Measurements from ENCODE around the gene COL12A1. TPM values are rescaled to one million over a fixed set of nuclear protein-coding genes. Genes with fewer than 3 reads are reported as not detected.

Gene COL12A1
- polyA plus RNA-seq, 1 donor from 2014 or later: 0.63 TPM

DNA sequence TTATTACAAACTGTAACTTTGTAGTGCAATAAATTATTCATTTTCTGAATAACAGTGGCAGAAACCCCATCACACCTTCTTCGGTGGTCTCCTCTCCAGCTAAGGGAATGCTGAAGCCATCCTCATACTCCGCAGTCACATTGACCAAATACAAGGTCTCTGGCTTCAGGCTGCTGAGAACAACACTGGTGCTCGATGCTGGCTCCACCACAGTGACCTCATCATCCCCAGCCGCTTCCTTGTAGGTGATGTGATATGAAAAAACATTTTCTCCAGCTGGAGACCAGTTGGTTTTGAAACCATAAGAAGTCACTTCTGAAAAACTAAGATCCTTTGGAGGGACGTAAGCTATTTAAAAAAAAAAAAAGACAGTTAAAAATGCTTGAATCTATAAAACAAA, 25.0 kb downstream of the COL12A1 start:
- Histone ChIP-seq H3K79me2 (replicated peaks; ENCODE audit: insufficient read depth, low read length) (no peaks in the 10 kb centered on the region), H4K20me1 (ENCODE audit: insufficient read depth) (no peaks in the 10 kb centered on the region), H3F3A (ENCODE audit: insufficient read depth, low read length, poor library complexity, severe bottlenecking) (no peaks in the 10 kb centered on the region), H3K9me3 (ENCODE audit: low read length) (no peaks in the 10 kb centered on the region), H3K4me2 (ENCODE audit: low read length) (no peak overlapping the region), H3K36me3 (ENCODE audit: insufficient read depth, low read length) (no peaks in the 10 kb centered on the region), H3K9me2 (ENCODE audit: insufficient read depth, low read length) (no peaks in the 10 kb centered on the region), H2AFZ (ENCODE audit: low read depth, low read length) (no peak overlapping the region), H3K4me3 (ENCODE audit: low read length) (no peak overlapping the region), H3K27ac (ENCODE audit: low read length) (no peak overlapping the region), H3K27me3 (ENCODE audit: insufficient read depth, low read depth, low read length) (no peaks in the 10 kb centered on the region), H3K9ac (ENCODE audit: low read length) (no peak overlapping the region)
- TF ChIP-seq, protein P1, sequence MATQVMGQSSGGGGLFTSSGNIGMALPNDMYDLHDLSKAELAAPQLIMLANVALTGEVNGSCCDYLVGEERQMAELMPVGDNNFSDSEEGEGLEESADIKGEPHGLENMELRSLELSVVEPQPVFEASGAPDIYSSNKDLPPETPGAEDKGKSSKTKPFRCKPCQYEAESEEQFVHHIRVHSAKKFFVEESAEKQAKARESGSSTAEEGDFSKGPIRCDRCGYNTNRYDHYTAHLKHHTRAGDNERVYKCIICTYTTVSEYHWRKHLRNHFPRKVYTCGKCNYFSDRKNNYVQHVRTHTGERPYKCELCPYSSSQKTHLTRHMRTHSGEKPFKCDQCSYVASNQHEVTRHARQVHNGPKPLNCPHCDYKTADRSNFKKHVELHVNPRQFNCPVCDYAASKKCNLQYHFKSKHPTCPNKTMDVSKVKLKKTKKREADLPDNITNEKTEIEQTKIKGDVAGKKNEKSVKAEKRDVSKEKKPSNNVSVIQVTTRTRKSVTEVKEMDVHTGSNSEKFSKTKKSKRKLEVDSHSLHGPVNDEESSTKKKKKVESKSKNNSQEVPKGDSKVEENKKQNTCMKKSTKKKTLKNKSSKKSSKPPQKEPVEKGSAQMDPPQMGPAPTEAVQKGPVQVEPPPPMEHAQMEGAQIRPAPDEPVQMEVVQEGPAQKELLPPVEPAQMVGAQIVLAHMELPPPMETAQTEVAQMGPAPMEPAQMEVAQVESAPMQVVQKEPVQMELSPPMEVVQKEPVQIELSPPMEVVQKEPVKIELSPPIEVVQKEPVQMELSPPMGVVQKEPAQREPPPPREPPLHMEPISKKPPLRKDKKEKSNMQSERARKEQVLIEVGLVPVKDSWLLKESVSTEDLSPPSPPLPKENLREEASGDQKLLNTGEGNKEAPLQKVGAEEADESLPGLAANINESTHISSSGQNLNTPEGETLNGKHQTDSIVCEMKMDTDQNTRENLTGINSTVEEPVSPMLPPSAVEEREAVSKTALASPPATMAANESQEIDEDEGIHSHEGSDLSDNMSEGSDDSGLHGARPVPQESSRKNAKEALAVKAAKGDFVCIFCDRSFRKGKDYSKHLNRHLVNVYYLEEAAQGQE (IDR thresholded peaks at IDR 0.05; ENCODE audit: borderline replicate concordance): no peak
- TF ChIP-seq RAD21 (conservative IDR thresholded peaks at IDR 0.05) (no peak), TAF1 (IDR thresholded peaks at IDR 0.05; ENCODE audit: low read depth) (no peak)
- TF ChIP-seq, protein P2, sequence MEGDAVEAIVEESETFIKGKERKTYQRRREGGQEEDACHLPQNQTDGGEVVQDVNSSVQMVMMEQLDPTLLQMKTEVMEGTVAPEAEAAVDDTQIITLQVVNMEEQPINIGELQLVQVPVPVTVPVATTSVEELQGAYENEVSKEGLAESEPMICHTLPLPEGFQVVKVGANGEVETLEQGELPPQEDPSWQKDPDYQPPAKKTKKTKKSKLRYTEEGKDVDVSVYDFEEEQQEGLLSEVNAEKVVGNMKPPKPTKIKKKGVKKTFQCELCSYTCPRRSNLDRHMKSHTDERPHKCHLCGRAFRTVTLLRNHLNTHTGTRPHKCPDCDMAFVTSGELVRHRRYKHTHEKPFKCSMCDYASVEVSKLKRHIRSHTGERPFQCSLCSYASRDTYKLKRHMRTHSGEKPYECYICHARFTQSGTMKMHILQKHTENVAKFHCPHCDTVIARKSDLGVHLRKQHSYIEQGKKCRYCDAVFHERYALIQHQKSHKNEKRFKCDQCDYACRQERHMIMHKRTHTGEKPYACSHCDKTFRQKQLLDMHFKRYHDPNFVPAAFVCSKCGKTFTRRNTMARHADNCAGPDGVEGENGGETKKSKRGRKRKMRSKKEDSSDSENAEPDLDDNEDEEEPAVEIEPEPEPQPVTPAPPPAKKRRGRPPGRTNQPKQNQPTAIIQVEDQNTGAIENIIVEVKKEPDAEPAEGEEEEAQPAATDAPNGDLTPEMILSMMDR (IDR thresholded peaks at IDR 0.05; ENCODE audit: poor library complexity, severe bottlenecking): no peak

DNA sequence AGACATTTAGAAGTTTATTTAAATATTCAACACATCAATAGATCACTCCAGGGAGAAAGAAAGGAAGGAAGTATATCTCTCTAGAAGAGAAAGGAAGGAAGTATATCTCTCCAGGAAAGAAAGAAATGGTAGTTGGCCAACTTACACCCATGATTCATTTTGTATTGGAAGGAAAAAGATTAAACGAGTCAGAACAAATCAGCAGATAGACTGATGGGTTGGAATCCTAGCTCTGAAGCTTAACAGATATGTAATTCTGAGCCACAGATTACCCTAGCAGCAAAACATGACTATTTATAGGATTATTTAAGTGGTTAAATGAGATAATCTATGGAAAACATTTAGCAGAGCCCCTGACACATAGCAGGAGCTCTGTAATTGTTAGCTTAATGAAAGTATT, 27.1 kb downstream of the COL12A1 start:
- no peak overlapping the region for H3K9ac ChIP-seq (ENCODE audit: low read length)
- H3K79me2 ChIP-seq (replicated peaks; ENCODE audit: insufficient read depth, low read length): no peaks in the 10 kb centered on the region
- H3K9me3 ChIP-seq (ENCODE audit: low read length): no peaks in the 10 kb centered on the region
- H3K9me2 ChIP-seq (ENCODE audit: insufficient read depth, low read length): no peaks in the 10 kb centered on the region
- H2AFZ ChIP-seq (ENCODE audit: low read depth, low read length): no peak overlapping the region
- no peak overlapping the region for H3K4me3 ChIP-seq (ENCODE audit: low read length)
- no peak overlapping the region for H3K27ac ChIP-seq (ENCODE audit: low read length)
- H3F3A ChIP-seq (ENCODE audit: insufficient read depth, low read length, poor library complexity, severe bottlenecking): no peaks in the 10 kb centered on the region
- no peaks in the 10 kb centered on the region for H3K36me3 ChIP-seq (ENCODE audit: insufficient read depth, low read length)
- no peak for TF ChIP-seq SMC3 (conservative IDR thresholded peaks at IDR 0.05; ENCODE audit: poor library complexity)
- TF ChIP-seq EP300 (conservative IDR thresholded peaks at IDR 0.05; ENCODE audit: poor library complexity, severe bottlenecking): no peak
- no peak for TF ChIP-seq MXI1 (conservative IDR thresholded peaks at IDR 0.05; ENCODE audit: poor library complexity, severe bottlenecking)
- TF ChIP-seq RAD21 (conservative IDR thresholded peaks at IDR 0.05): no peak
- no peak for TF ChIP-seq EZH2 (IDR thresholded peaks at IDR 0.05; ENCODE audit: borderline replicate concordance, insufficient read depth, low read length, poor library complexity, severe bottlenecking)
- no peaks in the 10 kb centered on the region for H3K27me3 ChIP-seq (ENCODE audit: insufficient read depth, low read depth, low read length)
- H4K20me1 ChIP-seq (ENCODE audit: insufficient read depth): no peaks in the 10 kb centered on the region
- H3K4me2 ChIP-seq (ENCODE audit: low read length): no peak overlapping the region

DNA sequence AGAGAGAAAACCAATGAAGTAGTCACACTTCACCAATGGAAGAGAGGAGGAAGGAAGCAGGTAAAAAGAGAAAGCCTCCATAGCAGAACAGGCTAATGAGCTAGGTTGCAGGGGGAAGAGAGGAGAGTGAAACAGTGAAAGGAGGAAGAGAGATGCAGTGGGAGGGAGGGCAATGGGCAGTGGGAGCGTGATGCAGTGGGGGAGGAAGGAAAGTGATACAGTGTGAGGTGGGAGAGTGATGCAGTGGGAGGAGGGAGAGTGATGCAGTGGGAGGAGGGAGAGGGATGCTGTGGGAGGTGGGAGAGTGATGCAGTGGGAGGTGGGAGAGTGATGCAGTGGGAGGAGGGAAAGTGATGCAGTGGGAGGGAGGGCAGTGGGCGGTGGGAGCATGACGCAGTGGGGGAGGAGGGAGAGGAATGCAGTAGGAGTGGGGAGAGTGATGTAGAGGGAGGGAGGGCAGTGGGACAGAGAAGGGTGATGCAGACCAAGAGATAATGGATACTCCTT, 29.7 kb downstream of the COL12A1 start:
- Histone ChIP-seq H3K36me3 (ENCODE audit: insufficient read depth, low read length) (no peaks in the 10 kb centered on the region), H3K4me3 (ENCODE audit: low read length) (no peak overlapping the region), H3K27me3 (ENCODE audit: insufficient read depth, low read depth, low read length) (no peaks in the 10 kb centered on the region), H3K4me2 (ENCODE audit: low read length) (no peak overlapping the region), H3K9ac (ENCODE audit: low read length) (no peak overlapping the region), H3K9me3 (ENCODE audit: low read length) (no peaks in the 10 kb centered on the region), H3K79me2 (replicated peaks; ENCODE audit: insufficient read depth, low read length) (no peaks in the 10 kb centered on the region), H4K20me1 (ENCODE audit: insufficient read depth) (no peaks in the 10 kb centered on the region), H3K27ac (ENCODE audit: low read length) (no peak overlapping the region), H3K9me2 (ENCODE audit: insufficient read depth, low read length) (no peaks in the 10 kb centered on the region), H2AFZ (ENCODE audit: low read depth, low read length) (no peak overlapping the region), H3F3A (ENCODE audit: insufficient read depth, low read length, poor library complexity, severe bottlenecking) (no peaks in the 10 kb centered on the region)
- TF ChIP-seq RAD21 (conservative IDR thresholded peaks at IDR 0.05): no peak
- TF ChIP-seq EP300 (conservative IDR thresholded peaks at IDR 0.05; ENCODE audit: poor library complexity, severe bottlenecking): no peak
- TF ChIP-seq, protein P2 (IDR thresholded peaks at IDR 0.05; ENCODE audit: poor library complexity, severe bottlenecking): no peak
